Measurements from ENCODE around the gene SULT1A2. TPM values are rescaled to one million over a fixed set of nuclear protein-coding genes. Genes with fewer than 3 reads are reported as not detected.

Gene SULT1A2
- total RNA-seq, 3 donors from 2014 or later, result 0.73 to 1.6 (median 1.3) TPM

GRCh38 chr16:28543072-28543471 lies 53.8 kb downstream of the SULT1A2 start:
- peak in 1 of 2 donors; percentile 55 for DNase-seq (ENCODE audit: low spot score in 2 of 2)
- intact Hi-C loops (cut with DNase I; ENCODE audit: low total_unique reads), result loop anchor here (10.0 kb wide), 1 partner anchor 48 kb away; the partner anchor contains the start of genes APOBR and CLN3
- Histone ChIP-seq H3K4me3 (no peak overlapping the region), H3K27me3 (no peaks in the 10 kb centered on the region), H3K4me1 (peaks cover 0 to 5% of the 10 kb centered on the region in 2 donors), H3K9me3 (no peaks in the 10 kb centered on the region), H3K27ac (peak overlapping the region; percentile 51 to 68), H3K36me3 (no peaks in the 10 kb centered on the region)
- TF ChIP-seq POLR2A (IDR thresholded peaks at IDR 0.05) (no peak), POLR2AphosphoS5 (IDR thresholded peaks at IDR 0.05) (peak in 1 of 3 donors; percentile 52)

GRCh38 chr16:28542646-28543045 lies 54.2 kb downstream of the SULT1A2 start:
- no peak overlapping the region for H3K4me3 ChIP-seq
- DNase-seq (ENCODE audit: low spot score in 2 of 2), result no peak
- H3K4me1 ChIP-seq, result peaks cover 0 to 5% of the 10 kb centered on the region in 2 donors
- no peaks in the 10 kb centered on the region for H3K27me3 ChIP-seq
- no peaks in the 10 kb centered on the region for H3K36me3 ChIP-seq
- H3K27ac ChIP-seq, result peak overlapping the region; percentile 51 to 68
- intact Hi-C loops (cut with DNase I; ENCODE audit: low total_unique reads), result loop anchor here (10.0 kb wide), 1 partner anchor 48 kb away; the partner anchor contains the start of genes APOBR and CLN3
- TF ChIP-seq POLR2AphosphoS5 (IDR thresholded peaks at IDR 0.05), result no peak
- no peak for TF ChIP-seq CTCF (IDR thresholded peaks at IDR 0.05)
- TF ChIP-seq POLR2A (IDR thresholded peaks at IDR 0.05), result no peak
- H3K9me3 ChIP-seq, result no peaks in the 10 kb centered on the region

Other genes starting within 250 kb of the SULT1A2 start
- gene NPIPB6, start 233.5 kb downstream of the SULT1A2 start, total RNA-seq, result 1 to 10 TPM in 2 of 3 donors, not detected in 1; 2.6 to 3.3 TPM
- gene EIF3CL, start 193.2 kb downstream of the SULT1A2 start, total RNA-seq, result 100 to 1,000 TPM; 143 to 191 (median 188) TPM
- gene NPIPB7, start 124.7 kb downstream of the SULT1A2 start, total RNA-seq, result not detected
- gene CLN3, start 105.0 kb downstream of the SULT1A2 start, total RNA-seq, result 10 to 100 TPM; 25.1 to 39.1 (median 38.7) TPM
- gene APOBR, start 102.4 kb downstream of the SULT1A2 start, total RNA-seq, result 1 to 10 TPM in 2 of 3 donors, under 1 TPM in 1; 0.66 to 3.1 (median 2.9) TPM
- gene IL27, start 90.2 kb downstream of the SULT1A2 start, total RNA-seq, result not detected
- 10 to 100 TPM; 34.2 to 57.0 (median 47.5) TPM for gene NUPR1, start 58.1 kb downstream of the SULT1A2 start, total RNA-seq
- gene SGF29, start 43.1 kb downstream of the SULT1A2 start, total RNA-seq, result 10 to 100 TPM; 28.5 to 35.8 (median 28.8) TPM
- 10 to 100 TPM; 25.6 to 54.1 (median 33.4) TPM for gene SULT1A1, start 13.0 kb upstream of the SULT1A2 start, total RNA-seq
- gene NPIPB8, start 41.0 kb upstream of the SULT1A2 start, total RNA-seq, result not detected
- 100 to 1,000 TPM; 203 to 259 (median 214) TPM for gene EIF3C, start 114.4 kb upstream of the SULT1A2 start, total RNA-seq
- gene NPIPB9, start 154.7 kb upstream of the SULT1A2 start, total RNA-seq, result 10 to 100 TPM in 1 of 3 donors, 1 to 10 TPM in 2; 6.4 to 12.3 (median 6.6) TPM
- gene ATXN2L, start 225.9 kb upstream of the SULT1A2 start, total RNA-seq, result 10 to 100 TPM; 43.8 to 62.6 (median 58.1) TPM
- gene TUFM, start 249.3 kb upstream of the SULT1A2 start, total RNA-seq, result 100 to 1,000 TPM in 1 of 3 donors, 10 to 100 TPM in 2; 97.9 to 103 (median 98.4) TPM

Measured in breast epithelium (tissue), 4 donors.